HCT116 (cell line): ENCODE data around the gene ANKIB1. TPM values are rescaled to one million over a fixed set of nuclear protein-coding genes. Genes with fewer than 3 reads are reported as not detected.

ENCODE experiments used
- ATAC-seq: fragments of 200-7000 bp; cut with Tn5 transposase; 2 replicates; pipeline ENCODE4 v1.9.1; 2020; ENCODE audit warnings: mild to moderate bottlenecking, moderate library complexity
- BruUV-seq: library from RNA; stranded (reverse); fragments of 400-500 nt; replicated peaks from 2 replicates; lab custom pipeline; 2021; lab: Mats Ljungman, UMichigan
- CTCF ChIA-PET: fragments of 300-600 bp; sonication (Branson Sonifier 250); formaldehyde crosslinking; loops from one replicate; lab custom pipeline; 2021; ENCODE audit warnings: antibody characterized with exemption; lab: Charles Lee
- POLR2A ChIA-PET: fragments of 300-600, 350-600 bp; sonication (Branson Sonifier 250); formaldehyde crosslinking; loops from one replicate; lab custom pipeline; 2021; ENCODE audit warnings: antibody characterized with exemption; lab: Charles Lee
- RAD21 ChIA-PET, 2 experiments: fragments of 300-600 bp; sonication (Branson Sonifier 250); formaldehyde crosslinking; loops; one replicate each; lab custom pipeline; 2023; ENCODE audit warnings: low total read pairs in 2 of 2; ENCODE audit not compliant: uncharacterized antibody in 2 of 2, unreplicated experiment in 2 of 2, low non-redundant PET in 1 of 2; lab: Charles Lee
- DNase-seq: peaks from one replicate; pipeline ENCODE4 v3.0.0-alpha.2; 2010; ENCODE audit warnings: low read depth, low spot score
- H2AFZ ChIP-seq: fragments of 200-600 bp; shearing (Covaris generic), sonication (generic); 2 replicates; pipeline ENCODE4 v1.6.1; 2017; ENCODE audit warnings: low read depth, mixed run types, mixed read lengths, antibody characterized with exemption, low read length; ENCODE audit not compliant: poor library complexity, severe bottlenecking
- H3K27ac ChIP-seq: 2 replicates; pipeline ENCODE4 v1.5.1; 2012; ENCODE audit warnings: low read depth, low read length
- H3K27me3 ChIP-seq: fragments of 200-600 bp; sonication (generic); 2 replicates; pipeline ENCODE4 v1.6.1; 2016; ENCODE audit warnings: mixed run types, low read length, mixed read lengths; ENCODE audit not compliant: insufficient read depth
- H3K36me3 ChIP-seq, 2 experiments: fragments of 200-500 bp in 1 of 2; fragments of 200-600 bp in 1 of 2; sonication (Bioruptor generic) in 1 of 2; sonication (generic) in 1 of 2; 2 replicates each; pipeline versions ENCODE4 v1.5.1 to v1.6.1; 2014 to 2016; ENCODE audit warnings: low read length in 2 of 2, inconsistent platforms in 1 of 2, mixed read lengths in 1 of 2, mixed run types in 1 of 2; ENCODE audit not compliant: insufficient read depth in 2 of 2, control insufficient read depth in 1 of 2
- H3K4me1 ChIP-seq, 2 experiments: fragments of 200-600 bp in 1 of 2; sonication (generic) in 1 of 2; 2 replicates each; pipeline versions ENCODE4 v1.5.1 to v1.6.1; 2012 to 2017; ENCODE audit warnings: low read length in 2 of 2, inconsistent platforms in 1 of 2, mild to moderate bottlenecking in 1 of 2, mixed read lengths in 1 of 2, mixed run types in 1 of 2, moderate library complexity in 1 of 2; ENCODE audit not compliant: insufficient read depth in 2 of 2, control insufficient read depth in 1 of 2
- H3K4me2 ChIP-seq: fragments of 200-600 bp; sonication (generic); 2 replicates; pipeline ENCODE4 v1.6.1; 2017; ENCODE audit warnings: mixed run types, low read length, mixed read lengths
- H3K4me3 ChIP-seq, 2 experiments: fragments of 200-600 bp in 1 of 2; sonication (generic) in 1 of 2; replicated peaks in 1 of 2; 2 replicates each; pipeline ENCODE4 v1.5.1; 2011 to 2016; ENCODE audit warnings: low read length in 2 of 2, control low read depth in 1 of 2, low read depth in 1 of 2, mild to moderate bottlenecking in 1 of 2, mixed read lengths in 1 of 2, mixed run types in 1 of 2
- H3K79me2 ChIP-seq: fragments of 200-600 bp; sonication (generic); 2 replicates; pipeline ENCODE4 v1.6.1; 2017; ENCODE audit warnings: mild to moderate bottlenecking, mixed run types, low read length, moderate library complexity, mixed read lengths; ENCODE audit not compliant: insufficient read depth
- H3K9ac ChIP-seq: fragments of 200-600 bp; sonication (generic); 2 replicates; pipeline ENCODE4 v1.6.1; 2016; ENCODE audit warnings: low read length, mixed read lengths
- H3K9me2 ChIP-seq: fragments of 200-600 bp; sonication (generic), shearing (Covaris generic); 2 replicates; pipeline ENCODE4 v1.6.1; 2017; ENCODE audit warnings: mixed run types, mild to moderate bottlenecking, moderate library complexity; ENCODE audit not compliant: insufficient read depth
- H3K9me3 ChIP-seq, 2 experiments: fragments of 200-500 bp in 1 of 2; fragments of 200-600 bp in 1 of 2; sonication (Bioruptor generic) in 1 of 2; sonication (generic) in 1 of 2; 2 replicates each; pipeline ENCODE4 v1.6.1; 2014 to 2017; ENCODE audit warnings: low read length in 2 of 2, mixed read lengths in 2 of 2, inconsistent platforms in 1 of 2, low read depth in 1 of 2, mild to moderate bottlenecking in 1 of 2, mixed run types in 1 of 2, moderate library complexity in 1 of 2; ENCODE audit not compliant: control insufficient read depth in 1 of 2, insufficient read depth in 1 of 2
- H4K20me1 ChIP-seq: fragments of 200-600 bp; sonication (generic), shearing (Covaris generic); 2 replicates; pipeline ENCODE4 v1.6.1; 2017; ENCODE audit warnings: mixed run types, mild to moderate bottlenecking, moderate library complexity; ENCODE audit not compliant: insufficient read depth
- ATF3 ChIP-seq: IDR thresholded peaks from 2 replicates; pipeline ENCODE4 v1.6.1; 2012
- CBX3 ChIP-seq: IDR thresholded peaks from 2 replicates; pipeline ENCODE4 v1.6.1; 2012; ENCODE audit warnings: low read depth
- CEBPB ChIP-seq: IDR thresholded peaks from 2 replicates; pipeline ENCODE4 v1.6.1; 2012; ENCODE audit warnings: low read depth
- CTCF ChIP-seq, 3 experiments: fragments of 200-600 bp in 1 of 3; sonication (generic) in 1 of 3; IDR thresholded peaks in 2 of 3; conservative IDR thresholded peaks in 1 of 3; 2 replicates each; pipeline ENCODE4 v1.5.1; 2012 to 2017; ENCODE audit warnings: low read depth in 2 of 3, low read length in 2 of 3, antibody characterized with exemption in 1 of 3, borderline replicate concordance in 1 of 3, control low read depth in 1 of 3, mild to moderate bottlenecking in 1 of 3, mixed read lengths in 1 of 3, mixed run types in 1 of 3, moderate library complexity in 1 of 3; ENCODE audit not compliant: insufficient read depth in 1 of 3
- EGR1 ChIP-seq: IDR thresholded peaks from 2 replicates; pipeline ENCODE4 v1.6.1; 2012; ENCODE audit warnings: low read depth
- EZH2 ChIP-seq: fragments of 200-600 bp; sonication (generic); IDR thresholded peaks from 2 replicates; pipeline ENCODE4 v1.6.1; 2017; ENCODE audit warnings: antibody characterized with exemption, mixed run types
- FOSL1 ChIP-seq: IDR thresholded peaks from 2 replicates; pipeline ENCODE4 v1.6.1; 2012; ENCODE audit warnings: low read depth
- JUND ChIP-seq: IDR thresholded peaks from 2 replicates; pipeline ENCODE4 v1.6.1; 2012
- MAX ChIP-seq: IDR thresholded peaks from 2 replicates; pipeline ENCODE4 v1.6.1; 2012
- POLR2A ChIP-seq: IDR thresholded peaks from 2 replicates; pipeline ENCODE4 v1.7.0; 2011; ENCODE audit warnings: borderline replicate concordance; ENCODE audit not compliant: insufficient read depth, insufficient read length; ENCODE audit errors: extremely low read depth
- POLR2AphosphoS5 ChIP-seq: IDR thresholded peaks from 2 replicates; pipeline ENCODE4 v1.6.1; 2011; ENCODE audit warnings: mild to moderate bottlenecking, low read depth, low read length, moderate library complexity
- REST ChIP-seq: IDR thresholded peaks from 2 replicates; pipeline ENCODE4 v1.6.1; 2012; ENCODE audit warnings: low read depth
- SIN3A ChIP-seq: IDR thresholded peaks from 2 replicates; pipeline ENCODE4 v1.6.1; 2012; ENCODE audit warnings: low read depth
- SP1 ChIP-seq: IDR thresholded peaks from 2 replicates; pipeline ENCODE4 v1.6.1; 2012; ENCODE audit warnings: low read depth
- TCF7L2 ChIP-seq: IDR thresholded peaks from 2 replicates; pipeline ENCODE4 v1.7.0; 2011; ENCODE audit warnings: borderline replicate concordance, inconsistent platforms; ENCODE audit not compliant: insufficient read depth, insufficient read length; ENCODE audit errors: extremely low read depth
- YY1 ChIP-seq: IDR thresholded peaks from 2 replicates; pipeline ENCODE4 v1.6.1; 2011; ENCODE audit warnings: low read length, low read depth, moderate library complexity, mild to moderate bottlenecking; ENCODE audit not compliant: insufficient replicate concordance; ENCODE audit errors: extremely low read depth
- ZBTB33 ChIP-seq: IDR thresholded peaks from 2 replicates; pipeline ENCODE4 v1.6.1; 2011; ENCODE audit warnings: mild to moderate bottlenecking, low read length, moderate library complexity; ENCODE audit not compliant: insufficient replicate concordance; ENCODE audit errors: extremely low read depth
- ZFX ChIP-seq: fragments of 450-650 bp; IDR thresholded peaks from 2 replicates; pipeline ENCODE4 v1.6.1; 2017
- ZNF274 ChIP-seq: fragments of 200-500 bp; sonication (Bioruptor generic); IDR thresholded peaks from 2 replicates; pipeline ENCODE4 v1.6.1; 2014; ENCODE audit warnings: mild to moderate bottlenecking, low read depth, low read length, inconsistent platforms
- intact Hi-C: fragments of 100-400 bp; cut with micrococcal nuclease; formaldehyde crosslinking; loops from 2 replicates; pipeline ENCODE4 v1.10.0; 2022
- total RNA-seq: library from RNA; stranded (reverse); gene quantifications from one replicate; pipeline ENCODE4 v1.2.1, GENCODE V29; 2021; ENCODE audit not compliant: unreplicated experiment

ANKIB1 gene
- total RNA-seq, 1 experiment from 2014 or later, result 41.2 TPM

- ChIA-PET CTCF (no interaction called here), POLR2A (no interaction called here), RAD21 (no interaction called here)
- Histone ChIP-seq H3K9me2 (no peaks in the 10 kb centered on the region), H3K79me2 (no peaks in the 10 kb centered on the region), H3K36me3 (peaks cover 8 to 12% of the 10 kb centered on the region in 2 experiments; a peak in 3 of 4 replicates), H3K4me3 (no peak overlapping the region), H3K9me3 (no peaks in the 10 kb centered on the region), H2AFZ (no peak overlapping the region), H4K20me1 (no peaks in the 10 kb centered on the region), H3K4me2 (no peak overlapping the region), H3K27me3 (no peaks in the 10 kb centered on the region), H3K9ac (no peak overlapping the region), H3K4me1 (no peaks in the 10 kb centered on the region), H3K27ac (no peak overlapping the region)
- intact Hi-C loops, result no loop called here
- DNase-seq, result no peak
- BruUV-seq, result no TSS peak
- ATAC-seq, result no peak
- no peak for TF ChIP-seq POLR2AphosphoS5
- no peak for TF ChIP-seq EGR1
- TF ChIP-seq REST, result no peak
- no peak for TF ChIP-seq EZH2
- no peak for TF ChIP-seq ATF3
- no peak for TF ChIP-seq CEBPB
- TF ChIP-seq CTCF (IDR thresholded peaks at IDR 0.05 in 2 of 3, conservative IDR thresholded peaks at IDR 0.05 in 1 of 3; ENCODE audit: borderline replicate concordance in 1 of 3, insufficient read depth in 1 of 3, low read depth in 2 of 3, low read length in 2 of 3), result no peak
- TF ChIP-seq YY1, result no peak
- no peak for TF ChIP-seq JUND
- TF ChIP-seq MAX, result no peak
- no peak for TF ChIP-seq SP1
- TF ChIP-seq SIN3A, result no peak
- TF ChIP-seq ZFX, result no peak
- TF ChIP-seq FOSL1, result no peak
- no peak for TF ChIP-seq CBX3
- TF ChIP-seq TCF7L2, result no peak
- no peak for TF ChIP-seq ZBTB33
- TF ChIP-seq POLR2A, result no peak
- no peak for TF ChIP-seq ZNF274
These were observed 18.8 kb upstream of the ANKIB1 start for GRCh38 chr7:92226981-92227380.
